Panc1 (cell line): ENCODE measurements around the gene AEN. TPM values are rescaled to one million over a fixed set of nuclear protein-coding genes. Genes with fewer than 3 reads are reported as not detected.

Experiments used
- ATAC-seq: fragments of 200-7000 bp; cut with Tn5 transposase; 2 replicates; pipeline ENCODE4 v1.9.1; 2020; ENCODE audit warnings: mild to moderate bottlenecking, moderate library complexity
- BruUV-seq: library from RNA; stranded (reverse); fragments of 400-500 nt; replicated peaks from 2 replicates; lab custom pipeline; 2021; lab: Mats Ljungman, UMichigan
- CTCF ChIA-PET: fragments of 300-600 bp; sonication (Branson Sonifier 250); formaldehyde crosslinking; loops from one replicate; lab custom pipeline; 2022; ENCODE audit warnings: antibody characterized with exemption; lab: Charles Lee
- POLR2A ChIA-PET: fragments of 300-600 bp; sonication (Branson Sonifier 250); formaldehyde crosslinking; loops from one replicate; lab custom pipeline; 2022; ENCODE audit warnings: antibody characterized with exemption; lab: Charles Lee
- DNase-seq: peaks from one replicate; pipeline ENCODE4 v3.0.0-alpha.2; 2010; ENCODE audit warnings: low read depth, low spot score
- H3K27ac ChIP-seq: 2 replicates; pipeline ENCODE4 v1.5.1; 2011; ENCODE audit warnings: mild to moderate bottlenecking, low read length, inconsistent platforms
- H3K27me3 ChIP-seq: fragments of 200-500 bp; sonication (Bioruptor generic); 2 replicates; pipeline ENCODE4 v1.6.0; 2014; ENCODE audit warnings: low read length, inconsistent platforms; ENCODE audit not compliant: control insufficient read depth, insufficient read depth
- H3K36me3 ChIP-seq: fragments of 200-500 bp; sonication (Bioruptor generic); 2 replicates; pipeline ENCODE4 v1.5.1; 2014; ENCODE audit warnings: inconsistent platforms, mild to moderate bottlenecking, low read length, moderate library complexity; ENCODE audit not compliant: control insufficient read depth, insufficient read depth
- H3K4me1 ChIP-seq: 2 replicates; pipeline ENCODE4 v1.5.1; 2011; ENCODE audit warnings: inconsistent platforms, mild to moderate bottlenecking, low read length, moderate library complexity; ENCODE audit not compliant: control insufficient read depth, insufficient read depth
- H3K4me3 ChIP-seq, 2 experiments: 2 replicates each; pipeline ENCODE4 v1.5.1; 2011 to 2012; ENCODE audit warnings: low read depth in 2 of 2, low read length in 2 of 2, mild to moderate bottlenecking in 2 of 2, inconsistent platforms in 1 of 2, moderate library complexity in 1 of 2
- H3K9me3 ChIP-seq: fragments of 200-500 bp; sonication (Bioruptor generic); 2 replicates; pipeline ENCODE4 v1.5.1; 2014; ENCODE audit warnings: low read depth, mild to moderate bottlenecking, inconsistent platforms, low read length, moderate library complexity; ENCODE audit not compliant: control insufficient read depth, insufficient read depth
- CTCF ChIP-seq: fragments of 450-650 bp; IDR thresholded peaks from 2 replicates; pipeline ENCODE4 v1.5.1; 2017; ENCODE audit warnings: mild to moderate bottlenecking
- POLR2AphosphoS5 ChIP-seq: IDR thresholded peaks from 2 replicates; pipeline ENCODE4 v1.6.1; 2012; ENCODE audit warnings: mild to moderate bottlenecking, low read depth, low read length, moderate library complexity
- REST ChIP-seq, 2 experiments: IDR thresholded peaks; 2 replicates each; pipeline ENCODE4 v1.6.1; 2011 to 2012; ENCODE audit warnings: low read depth in 2 of 2, control low read depth in 1 of 2, low read length in 1 of 2, mild to moderate bottlenecking in 1 of 2, moderate library complexity in 1 of 2; ENCODE audit not compliant: insufficient read depth in 1 of 2
- SIN3A ChIP-seq: IDR thresholded peaks from 2 replicates; pipeline ENCODE4 v1.6.1; 2012; ENCODE audit warnings: low read depth, mild to moderate bottlenecking, low read length, moderate library complexity, borderline replicate concordance; ENCODE audit not compliant: insufficient read depth
- TCF7L2 ChIP-seq: IDR thresholded peaks from 2 replicates; pipeline ENCODE4 v1.6.1; 2011; ENCODE audit warnings: mild to moderate bottlenecking, low read depth, low read length, inconsistent platforms
- in situ Hi-C: cut with HindIII; loops from 2 replicates; pipeline ENCODE4 v1.10.0; 2016; ENCODE audit warnings: low sequenced_read_pairs, low pct_unique_long_range_greater_than_20kb
- intact Hi-C: fragments of 100-400 bp; cut with micrococcal nuclease; formaldehyde crosslinking; loops from one replicate; pipeline ENCODE4 v1.10.0; 2022; ENCODE audit not compliant: unreplicated experiment
- total RNA-seq: library from RNA; stranded (reverse); gene quantifications from one replicate; pipeline ENCODE4 v1.2.1, GENCODE V29; 2021; ENCODE audit not compliant: unreplicated experiment

The AEN gene
- total RNA-seq, 1 experiment from 2014 or later = 38.7 TPM

GRCh38 chr15:88630141-88630721, 9.1 kb downstream of the AEN start:
- ATAC-seq = peak; percentile 37
- H3K36me3 ChIP-seq = peaks cover 19% of the 10 kb centered on the region

DNA sequence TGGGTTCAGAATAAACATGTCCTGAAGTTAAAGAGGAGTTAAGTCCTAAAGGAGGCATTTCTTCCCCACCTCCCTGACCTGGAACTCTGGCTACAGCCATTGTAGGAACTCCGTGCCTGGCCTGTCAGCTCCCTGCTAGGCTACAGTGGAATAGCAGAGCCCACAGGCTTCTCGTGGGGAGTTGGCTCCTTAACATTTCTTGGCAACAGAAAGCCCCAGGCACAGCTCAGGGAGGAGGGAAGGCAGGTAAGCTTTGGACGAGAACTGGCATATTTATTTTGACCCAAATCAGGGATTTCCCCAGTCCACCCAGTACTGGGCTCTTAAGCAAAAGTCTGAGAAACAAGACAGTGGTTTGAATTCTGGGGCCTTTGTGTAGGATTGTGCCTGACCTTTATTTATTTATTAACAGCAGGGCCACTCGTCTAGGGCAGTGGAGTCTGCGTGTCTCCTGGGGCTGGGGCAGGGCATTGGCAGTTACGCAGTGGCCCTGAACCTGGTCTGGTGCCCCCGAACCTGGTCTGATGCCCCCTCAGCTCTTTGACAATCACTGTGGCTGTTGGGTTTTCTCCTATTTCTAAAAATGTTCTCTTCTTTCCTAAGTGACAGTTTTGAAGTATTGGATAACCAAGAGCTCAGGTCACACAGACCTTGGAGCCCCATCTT, 9.8 kb downstream of the AEN start:
- in situ Hi-C loops = no loop called here
- H3K4me3 ChIP-seq = no peak overlapping the region
- no peak for DNase-seq
- CTCF ChIA-PET = no interaction called here
- peaks cover 18% of the 10 kb centered on the region for H3K36me3 ChIP-seq
- TSS peak; percentile 3 for BruUV-seq
- H3K4me1 ChIP-seq = peaks cover 6% of the 10 kb centered on the region
- intact Hi-C loops = no loop called here
- no peaks in the 10 kb centered on the region for H3K9me3 ChIP-seq
- POLR2A ChIA-PET = no interaction called here
- ATAC-seq = no peak
- no peaks in the 10 kb centered on the region for H3K27me3 ChIP-seq
- no peak overlapping the region for H3K27ac ChIP-seq
- TF ChIP-seq SIN3A (no peak), POLR2AphosphoS5 (no peak), REST (IDR thresholded peaks at IDR 0.05; ENCODE audit: insufficient read depth in 1 of 2, low read depth in 2 of 2, low read length in 1 of 2) (no peak), TCF7L2 (no peak), CTCF (no peak)

More at GRCh38 chr15:88630141-88630721, 9.1 kb downstream of the AEN start:
- in situ Hi-C loops (no loop called here), intact Hi-C loops (no loop called here)
- no TSS peak for BruUV-seq
- ChIA-PET CTCF (no interaction called here), POLR2A (no interaction called here)
- Histone ChIP-seq H3K27ac (no peak overlapping the region), H3K9me3 (no peaks in the 10 kb centered on the region), H3K4me3 (no peak overlapping the region), H3K27me3 (no peaks in the 10 kb centered on the region), H3K4me1 (no peaks in the 10 kb centered on the region; the same call in none of the 2 replicates)
- no peak for DNase-seq
- TF ChIP-seq TCF7L2 = no peak
- no peak for TF ChIP-seq POLR2AphosphoS5
- no peak for TF ChIP-seq REST (IDR thresholded peaks at IDR 0.05; ENCODE audit: insufficient read depth in 1 of 2, low read depth in 2 of 2, low read length in 1 of 2)
- no peak for TF ChIP-seq CTCF
- no peak for TF ChIP-seq SIN3A
